22Rv1 (cell line): ENCODE data around the gene ZNF518B.

ENCODE experiments used
- ZFX ChIP-seq: fragments of 450-650 bp; IDR thresholded peaks from 2 replicates; pipeline ENCODE4 v1.6.1; 2017; ENCODE audit warnings: antibody characterized with exemption, borderline replicate concordance
- TF ChIP-seq, protein P1 (sequence below): fragments of 450-650 bp; IDR thresholded peaks from 2 replicates; pipeline ENCODE4 v1.5.1; 2017; ENCODE audit warnings: mild to moderate bottlenecking

DNA sequence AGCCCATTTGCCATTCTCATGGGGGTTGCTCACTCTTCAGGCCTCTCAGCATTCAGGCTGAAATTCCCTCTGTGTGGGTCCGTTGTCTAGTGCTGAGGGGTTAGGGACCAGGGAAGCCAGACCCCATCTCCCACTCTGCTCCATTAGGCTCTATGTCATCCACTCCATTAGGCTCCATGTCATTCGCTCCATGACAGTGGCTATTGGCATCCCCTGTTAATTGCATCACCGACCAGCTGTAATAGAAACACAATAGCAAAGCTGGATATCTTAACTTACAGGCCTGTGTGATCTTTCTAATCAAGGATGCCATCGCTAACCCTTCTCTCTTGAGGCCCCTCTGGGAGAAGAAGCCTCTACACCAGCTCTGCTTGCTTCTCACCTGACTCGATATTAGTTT lies 25.7 kb upstream of the ZNF518B start:
- TF ChIP-seq, protein P1, sequence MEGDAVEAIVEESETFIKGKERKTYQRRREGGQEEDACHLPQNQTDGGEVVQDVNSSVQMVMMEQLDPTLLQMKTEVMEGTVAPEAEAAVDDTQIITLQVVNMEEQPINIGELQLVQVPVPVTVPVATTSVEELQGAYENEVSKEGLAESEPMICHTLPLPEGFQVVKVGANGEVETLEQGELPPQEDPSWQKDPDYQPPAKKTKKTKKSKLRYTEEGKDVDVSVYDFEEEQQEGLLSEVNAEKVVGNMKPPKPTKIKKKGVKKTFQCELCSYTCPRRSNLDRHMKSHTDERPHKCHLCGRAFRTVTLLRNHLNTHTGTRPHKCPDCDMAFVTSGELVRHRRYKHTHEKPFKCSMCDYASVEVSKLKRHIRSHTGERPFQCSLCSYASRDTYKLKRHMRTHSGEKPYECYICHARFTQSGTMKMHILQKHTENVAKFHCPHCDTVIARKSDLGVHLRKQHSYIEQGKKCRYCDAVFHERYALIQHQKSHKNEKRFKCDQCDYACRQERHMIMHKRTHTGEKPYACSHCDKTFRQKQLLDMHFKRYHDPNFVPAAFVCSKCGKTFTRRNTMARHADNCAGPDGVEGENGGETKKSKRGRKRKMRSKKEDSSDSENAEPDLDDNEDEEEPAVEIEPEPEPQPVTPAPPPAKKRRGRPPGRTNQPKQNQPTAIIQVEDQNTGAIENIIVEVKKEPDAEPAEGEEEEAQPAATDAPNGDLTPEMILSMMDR: no peak
- TF ChIP-seq ZFX: no peak
